Heart left ventricle (tissue), 16 donors: ENCODE results near the gene SLC22A14. TPM values are rescaled to one million over a fixed set of nuclear protein-coding genes. Genes with fewer than 3 reads are reported as not detected.

Experiments
- ATAC-seq, 4 donors: fragments of 200-7000 bp; cut with Tn5 transposase; one replicate each; pipeline ENCODE4 v1.9.1; 2020 to 2022; ENCODE audit warnings: moderate library complexity in 4 of 4, mild to moderate bottlenecking in 3 of 4, moderate number of reproducible peaks in 1 of 4
- DNase-seq, 5 donors: peaks; one replicate each; pipeline ENCODE4 v3.0.0-alpha.2; 2020
- H3K27ac ChIP-seq, 12 donors: fragments of 200-600 bp; sonication (generic) in 4 of 12; one replicate each; pipeline versions ENCODE4 v1.5.0 to v1.8.0; 2016 to 2022; ENCODE audit warnings: mild to moderate bottlenecking in 2 of 12
- H3K27me3 ChIP-seq, 9 donors: fragments of 200-600 bp; sonication (generic) in 2 of 9; one replicate each; pipeline versions ENCODE4 v1.5.1 to v1.8.0; 2016 to 2022; ENCODE audit warnings: mild to moderate bottlenecking in 3 of 9
- H3K36me3 ChIP-seq, 9 donors: fragments of 200-600 bp; sonication (generic) in 2 of 9; one replicate each; pipeline versions ENCODE4 v1.5.0 to v1.8.0; 2018 to 2022; ENCODE audit warnings: mild to moderate bottlenecking in 2 of 9
- H3K4me1 ChIP-seq, 12 donors: fragments of 200-600 bp; sonication (generic) in 4 of 12; one replicate each; pipeline versions ENCODE4 v1.5.0 to v1.8.0; 2016 to 2022; ENCODE audit warnings: mild to moderate bottlenecking in 3 of 12
- H3K4me3 ChIP-seq, 12 donors: fragments of 200-600 bp; sonication (generic) in 4 of 12; one replicate each; pipeline versions ENCODE4 v1.5.0 to v1.8.0; 2017 to 2022; ENCODE audit warnings: mild to moderate bottlenecking in 9 of 12, moderate library complexity in 4 of 12
- H3K9me3 ChIP-seq, 12 donors: fragments of 200-600 bp; sonication (generic) in 4 of 12; one replicate each; pipeline versions ENCODE4 v1.5.0 to v1.8.0; 2016 to 2022; ENCODE audit warnings: mild to moderate bottlenecking in 1 of 12
- CTCF ChIP-seq, 12 donors: fragments of 200-600 bp; sonication (generic) in 4 of 12; IDR thresholded peaks; one replicate each; pipeline versions ENCODE4 v1.5.0 to v1.8.0; 2018 to 2022; ENCODE audit warnings: antibody characterized with exemption in 12 of 12, mild to moderate bottlenecking in 5 of 12
- POLR2A ChIP-seq, 2 donors: fragments of 450-650 bp; IDR thresholded peaks; one replicate each; pipeline ENCODE4 v1.6.1; 2017; ENCODE audit warnings: antibody characterized with exemption in 2 of 2, mild to moderate bottlenecking in 2 of 2, moderate library complexity in 2 of 2
- WGBS, 4 donors: extraction: QIAGEN DNeasy Blood & Tissue Kit in 2 of 4; methylation state at CpG; one replicate each; pipeline versions ENCODE4 v1.1.5 to v1.1.7; 2013 to 2018; 5-methylcytosine and 5-hydroxymethylcytosine counted together
- intact Hi-C, 10 donors: fragments of 100-400 bp; cut with DNase I; formaldehyde crosslinking; loops; one replicate each; pipeline versions ENCODE4 v1.11.1 to v1.14.2; 2022
- polyA plus RNA-seq, 2 donors: library from polyadenylated mRNA; stranded (reverse); fragments of 200-250 nt; gene quantifications; one replicate each; pipeline ENCODE4 v1.2.3, GENCODE V29; 2013
- total RNA-seq, 9 donors: library from RNA; depleted of rRNA in 2 of 9; stranded (reverse); fragments of >200 nt in 2 of 9; fragmentation: NEBNext Ultra II Directional in 3 of 9; extraction: Animal tissue kit (Norgen Biotek cat#: 25700) in 3 of 9; gene quantifications; one replicate each; pipeline versions ENCODE4 v1.1.0 to v1.2.4, GENCODE V29; 2016 to 2023
- donor health status: ischemic (EF 13 %, LVEDD 7.1; RV severe dilation, severe dysfunction).
- donor health status: healthy with polysubstance abuse.
- donor health status: DM: no; HTN: yes; CAD: no.
- donor health status: DM: no; HTN: no; CAD: no.
- donor health status: ischemic (EF 25% LVEDD 6.9; RV normal size, moderate dysfunction).
- donor health status: ischemic (EF 25% LVEDD 5.7; RV mildly dilated, moderate dysfunction).
- donor health status: healthy.
- donor health status: DM: yes; HTN: yes; CAD: no.
- donor health status: ischemic (EF 35%, LVEDD 5.7; RV mildly dilated, moderate dysfunction).
- donor health status: nonischemic (EF 11% LVEDD 7.7; RV severe dilation, severe dysfunction).
- donor health status: DM: yes; HTN: yes; CAD: no.
- donor health status: PGD.
- donor health status: ischemic (EF 29% LVEDD 5.4; RV normal size, mild dysfunction).
- donor health status: nonischemic (EF 23%, LVEDD 6.1; RV moderate dilation, normal function).

SLC22A14 gene
- total and polyA plus RNA-seq, 11 donors: 0.06 to 0.14 (median 0.12) TPM; not detected in 7

- no peak for DNase-seq
- TF ChIP-seq CTCF (IDR thresholded peaks at IDR 0.05) (no peak), POLR2A (IDR thresholded peaks at IDR 0.05) (no peak)
- peaks cover 0 to 20% (median 0%) of the 10 kb centered on the region in 12 donors for H3K4me1 ChIP-seq
- no peak for ATAC-seq
- intact Hi-C loops: no loop called here
- no peak overlapping the region for H3K4me3 ChIP-seq
- no peak overlapping the region for H3K27ac ChIP-seq
- WGBS, 4 donors: 97 to 100% (median 99%) methylated on average over 1 of the region's 1 CpG
- no peaks in the 10 kb centered on the region for H3K36me3 ChIP-seq
- no peaks in the 10 kb centered on the region for H3K9me3 ChIP-seq
- H3K27me3 ChIP-seq: no peaks in the 10 kb centered on the region
Measured at GRCh38 chr3:38266810-38267209, 15.3 kb upstream of the SLC22A14 start.

- intact Hi-C loops: no loop called here
- H3K4me3 ChIP-seq: no peak overlapping the region
- DNase-seq (no peak), ATAC-seq (no peak)
- H3K27ac ChIP-seq: no peak overlapping the region
- peaks cover 0 to 20% (median 0%) of the 10 kb centered on the region in 12 donors for H3K4me1 ChIP-seq
- 69 to 83% (median 77%) methylated on average over 2 of the region's 2 CpGs for WGBS, 4 donors
- no peaks in the 10 kb centered on the region for H3K27me3 ChIP-seq
- no peaks in the 10 kb centered on the region for H3K9me3 ChIP-seq
- no peak for TF ChIP-seq CTCF (IDR thresholded peaks at IDR 0.05)
- TF ChIP-seq POLR2A (IDR thresholded peaks at IDR 0.05): no peak
- no peaks in the 10 kb centered on the region for H3K36me3 ChIP-seq
Measured at GRCh38 chr3:38267662-38268061, 14.4 kb upstream of the SLC22A14 start.

GRCh38 chr3:38268087-38268486 lies 14.0 kb upstream of the SLC22A14 start:
- Histone ChIP-seq H3K4me3 (peak overlapping the region in 1 of 12 donors; percentile 28), H3K27me3 (no peaks in the 10 kb centered on the region), H3K27ac (no peak overlapping the region), H3K9me3 (no peaks in the 10 kb centered on the region), H3K36me3 (no peaks in the 10 kb centered on the region), H3K4me1 (peaks cover 0 to 20% (median 0%) of the 10 kb centered on the region in 12 donors)
- TF ChIP-seq CTCF (IDR thresholded peaks at IDR 0.05) (no peak), POLR2A (IDR thresholded peaks at IDR 0.05) (no peak)
- no peak for DNase-seq
- WGBS, 4 donors: 73 to 78% (median 76%) methylated on average over 5 of the region's 5 CpGs
- no peak for ATAC-seq
- intact Hi-C loops: no loop called here

- H3K4me3 ChIP-seq: peak overlapping the region in 1 of 12 donors; percentile 28
- ATAC-seq (no peak), DNase-seq (no peak)
- WGBS, 4 donors: 71 to 85% (median 75%) methylated on average over 1 of the region's 1 CpG
- peaks cover 0 to 20% (median 0%) of the 10 kb centered on the region in 12 donors for H3K4me1 ChIP-seq
- H3K9me3 ChIP-seq: no peaks in the 10 kb centered on the region
- TF ChIP-seq POLR2A (IDR thresholded peaks at IDR 0.05): no peak
- no peak for TF ChIP-seq CTCF (IDR thresholded peaks at IDR 0.05)
- no peaks in the 10 kb centered on the region for H3K27me3 ChIP-seq
- no peak overlapping the region for H3K27ac ChIP-seq
- H3K36me3 ChIP-seq: no peaks in the 10 kb centered on the region
- intact Hi-C loops: no loop called here
Measured at GRCh38 chr3:38268522-38268921, 13.6 kb upstream of the SLC22A14 start.
